Stimulated activated effector memory CD8-positive, alpha-beta T cell treated with anti-CD3 and anti-CD28 coated beads, Interleukin-12 subunit alpha, Interleukin-12 subunit beta, amount 100 ng/mL, for 72 hours (primary cell): ENCODE data around the gene EIF3C.
"Not testable (repeated sequence)": the region's sequence is repeated elsewhere in the genome, so short reads cannot be mapped to it uniquely, and the experiment has no call there.

Source experiments
- ATAC-seq: fragments of 150-1000 bp; cut with Tn5 transposase; 2 replicates; pipeline ENCODE4 v1.10.0; 2021
- DNase-seq, 2 donors: peaks; one replicate each; pipeline ENCODE4 v3.0.0; 2021 to 2022; ENCODE audit warnings: low spot score in 2 of 2
- H3K27ac Mint-ChIP-seq: one replicate; pipeline ENCODE4 v1.8.0; 2022; ENCODE audit warnings: mild to moderate bottlenecking, mixed read lengths
- H3K36me3 Mint-ChIP-seq: one replicate; pipeline ENCODE4 v1.8.0; 2022; ENCODE audit warnings: mild to moderate bottlenecking, mixed read lengths
- H3K4me1 Mint-ChIP-seq: one replicate; pipeline ENCODE4 v1.8.0; 2022; ENCODE audit warnings: mixed read lengths
- H3K4me3 Mint-ChIP-seq: one replicate; pipeline ENCODE4 v1.8.0; 2022; ENCODE audit warnings: mild to moderate bottlenecking, mixed read lengths
- H3K9me3 Mint-ChIP-seq: one replicate; pipeline ENCODE4 v1.8.0; 2022; ENCODE audit warnings: mixed read lengths

Gene EIF3C

DNA sequence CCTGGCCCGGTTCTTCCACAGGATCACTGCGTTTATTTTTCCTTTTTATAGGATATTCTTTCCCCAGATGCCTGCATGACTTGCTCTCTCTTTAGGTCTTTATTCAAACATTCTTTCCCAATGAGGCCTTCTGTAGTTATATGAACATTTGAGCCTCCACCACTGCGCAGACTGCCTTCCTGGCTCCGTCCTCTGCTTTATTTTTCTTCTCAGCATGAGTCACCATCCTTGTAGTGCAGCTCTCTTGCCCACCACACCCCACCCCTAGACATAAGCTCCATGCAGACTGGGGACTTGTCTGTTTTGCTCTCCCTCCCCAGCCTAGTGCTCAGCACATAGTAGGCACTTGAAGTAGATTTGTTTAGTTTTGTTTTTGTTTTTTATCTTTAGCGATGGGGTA is 20.0 kb downstream of the EIF3C start:
- not testable (repeated sequence) for ATAC-seq, H3K36me3 Mint-ChIP-seq

GRCh38 chr16:28732455-28733124 is 21.3 kb downstream of the EIF3C start:
- not testable (repeated sequence) for H3K27ac Mint-ChIP-seq, H3K9me3 Mint-ChIP-seq, H3K36me3 Mint-ChIP-seq, H3K4me1 Mint-ChIP-seq, ATAC-seq, DNase-seq, H3K4me3 Mint-ChIP-seq

More for the DNA sequence above, 20.0 kb downstream of the EIF3C start:
- not testable (repeated sequence) for H3K4me1 Mint-ChIP-seq, H3K9me3 Mint-ChIP-seq, H3K27ac Mint-ChIP-seq, H3K4me3 Mint-ChIP-seq, DNase-seq

- not testable (repeated sequence) for H3K4me3 Mint-ChIP-seq, H3K9me3 Mint-ChIP-seq, DNase-seq, H3K27ac Mint-ChIP-seq, H3K4me1 Mint-ChIP-seq, H3K36me3 Mint-ChIP-seq
- ATAC-seq = peak; percentile 57
Measured at GRCh38 chr16:28739787-28740186, 28.5 kb downstream of the EIF3C start.

- H3K36me3 Mint-ChIP-seq, H3K4me1 Mint-ChIP-seq: not testable (repeated sequence)
Measured at GRCh38 chr16:28740631-28741030, 29.4 kb downstream of the EIF3C start.

DNA sequence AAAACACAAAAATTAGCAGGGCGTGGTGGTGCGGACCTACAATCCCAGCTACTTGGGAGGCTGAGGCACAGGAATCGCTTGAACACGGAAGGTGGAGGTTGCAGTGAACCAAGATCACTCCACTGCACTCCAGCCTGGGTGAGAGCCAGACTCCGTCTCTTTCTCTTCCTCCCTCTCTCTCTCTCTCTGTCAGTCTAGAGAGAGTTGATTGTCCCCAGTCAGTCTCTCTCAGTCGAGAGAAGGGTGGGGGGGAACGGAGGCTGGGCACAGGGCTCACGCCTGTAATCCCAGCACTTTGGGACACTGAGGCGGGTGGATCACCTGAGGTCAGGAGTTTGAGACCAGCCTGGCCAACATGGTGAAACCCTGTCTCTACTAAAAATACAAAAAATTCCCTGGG is 30.0 kb downstream of the EIF3C start:
- not testable (repeated sequence) for H3K9me3 Mint-ChIP-seq, H3K27ac Mint-ChIP-seq, DNase-seq

More at GRCh38 chr16:28740631-28741030, 29.4 kb downstream of the EIF3C start:
- ATAC-seq, H3K4me3 Mint-ChIP-seq, H3K27ac Mint-ChIP-seq, H3K9me3 Mint-ChIP-seq, DNase-seq: not testable (repeated sequence)

GRCh38 chr16:28746618-28747350 is 35.5 kb downstream of the EIF3C start:
- H3K27ac Mint-ChIP-seq, H3K4me3 Mint-ChIP-seq, ATAC-seq, H3K36me3 Mint-ChIP-seq, H3K9me3 Mint-ChIP-seq, H3K4me1 Mint-ChIP-seq, DNase-seq: not testable (repeated sequence)

More for the DNA sequence above, 30.0 kb downstream of the EIF3C start:
- H3K4me3 Mint-ChIP-seq, H3K36me3 Mint-ChIP-seq, ATAC-seq, H3K4me1 Mint-ChIP-seq: not testable (repeated sequence)

DNA sequence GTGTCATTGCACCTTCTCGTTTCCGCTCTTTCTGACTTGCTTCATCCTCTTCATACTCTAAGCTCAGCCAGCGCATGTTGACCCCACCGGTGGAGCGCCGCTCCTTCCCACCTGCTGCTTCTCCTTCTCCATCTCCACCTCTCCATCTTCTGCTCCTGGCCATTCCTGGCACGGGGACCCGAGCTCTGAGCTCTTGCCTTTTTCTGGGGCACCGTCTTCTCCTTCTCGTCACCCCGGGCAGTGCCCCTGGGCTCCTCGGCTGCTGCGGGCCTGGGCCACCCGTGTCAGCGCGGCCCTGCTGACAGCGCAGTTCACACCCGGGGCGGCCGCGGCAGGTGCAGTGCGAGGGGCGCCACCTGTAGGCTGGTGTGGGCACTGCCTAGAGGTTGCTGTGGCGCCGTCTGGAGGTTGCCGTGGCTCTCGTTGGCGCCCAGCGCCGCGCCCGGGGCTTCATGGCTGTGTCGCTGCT is 38.8 kb downstream of the EIF3C start:
- not testable (repeated sequence) for H3K4me1 Mint-ChIP-seq, H3K36me3 Mint-ChIP-seq, H3K27ac Mint-ChIP-seq, H3K9me3 Mint-ChIP-seq
- ATAC-seq = peak; percentile 99
- peak; percentile 16 to 58 for DNase-seq
- H3K4me3 Mint-ChIP-seq = peak overlapping the region; percentile 30

DNA sequence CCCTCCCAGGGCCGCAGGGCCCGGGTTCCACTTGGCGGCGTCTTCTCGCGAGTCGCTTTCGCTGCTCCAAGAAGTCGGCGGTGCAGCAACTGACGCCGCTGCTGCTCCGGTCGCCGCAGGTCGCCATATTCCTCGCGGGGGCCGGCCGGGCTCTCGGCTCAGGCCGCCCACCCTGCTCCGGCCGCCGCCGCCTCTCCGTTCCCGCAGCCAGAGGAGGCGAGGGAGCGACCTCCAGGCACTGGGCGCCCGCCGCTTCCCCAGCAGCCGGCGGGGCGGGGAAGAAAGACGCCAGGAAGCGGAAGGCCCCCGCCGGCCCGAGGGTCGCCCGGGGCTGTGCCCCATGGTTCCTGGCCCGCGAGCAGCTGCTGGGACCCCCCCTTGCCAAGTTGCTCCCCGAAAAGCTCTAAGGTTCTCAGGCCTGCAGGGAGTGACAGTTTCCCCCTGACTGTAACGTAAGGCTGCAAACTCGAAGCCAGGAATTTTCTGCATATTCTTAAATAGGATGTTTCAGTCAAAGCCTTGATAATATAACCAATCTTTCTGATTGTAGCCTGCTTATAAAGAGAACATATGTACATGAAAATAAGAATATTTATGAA is 39.3 kb downstream of the EIF3C start:
- H3K36me3 Mint-ChIP-seq, H3K4me1 Mint-ChIP-seq, H3K9me3 Mint-ChIP-seq, H3K27ac Mint-ChIP-seq, DNase-seq: not testable (repeated sequence)
- H3K4me3 Mint-ChIP-seq = peak overlapping the region; percentile 30
- peak; percentile 63 for ATAC-seq

DNA sequence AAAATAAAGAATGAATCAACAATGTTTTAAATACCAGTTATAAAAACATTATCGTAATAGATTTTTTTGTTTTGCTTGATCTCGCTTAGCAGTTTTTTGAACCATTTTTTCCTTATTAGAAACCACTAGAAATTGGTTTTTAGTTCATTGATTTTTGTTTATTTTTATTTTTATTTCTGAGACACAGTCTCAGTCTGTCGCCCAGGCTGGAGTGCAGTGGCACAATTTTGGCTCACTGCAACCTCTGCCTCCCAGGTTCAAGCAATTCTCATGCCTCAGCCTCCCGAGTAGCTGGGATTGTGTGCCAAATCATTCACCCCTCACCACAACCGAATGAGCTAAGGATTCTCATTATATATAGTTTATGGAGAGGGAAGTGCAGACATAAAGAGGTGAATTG is 40.2 kb downstream of the EIF3C start, which contains the start of gene NPIPB9:
Gene NPIPB9, plus strand, starts transcription at position 301 of the 400 bp plus-strand sequence.
- not testable (repeated sequence) for DNase-seq, H3K4me1 Mint-ChIP-seq, H3K9me3 Mint-ChIP-seq, H3K4me3 Mint-ChIP-seq, ATAC-seq, H3K36me3 Mint-ChIP-seq, H3K27ac Mint-ChIP-seq

GRCh38 chr16:28781697-28782096 is 70.4 kb downstream of the EIF3C start:
- not testable (repeated sequence) for H3K9me3 Mint-ChIP-seq, DNase-seq, H3K36me3 Mint-ChIP-seq, H3K27ac Mint-ChIP-seq, H3K4me3 Mint-ChIP-seq, H3K4me1 Mint-ChIP-seq
- peak; percentile 44 for ATAC-seq

DNA sequence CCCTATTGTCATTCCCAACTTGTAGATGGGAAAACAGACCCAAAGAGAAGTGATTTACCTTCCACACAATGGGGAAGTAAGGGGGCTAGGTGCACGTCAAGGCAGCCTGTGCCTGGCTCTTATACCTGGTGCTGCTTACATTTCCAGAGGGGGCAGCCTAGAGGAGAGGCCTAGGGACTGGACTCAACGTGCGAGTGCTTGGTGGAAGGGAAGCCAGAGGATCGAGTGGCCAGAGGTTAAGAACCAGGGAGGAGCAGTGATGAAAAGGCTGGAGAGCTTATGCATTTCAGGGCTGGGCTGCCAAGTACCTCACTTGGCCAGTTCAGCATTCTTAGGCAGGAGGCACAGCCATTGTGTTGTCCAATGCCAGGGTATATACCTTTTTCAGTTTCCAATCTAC is 71.1 kb downstream of the EIF3C start:
- DNase-seq, ATAC-seq, H3K9me3 Mint-ChIP-seq, H3K36me3 Mint-ChIP-seq, H3K4me1 Mint-ChIP-seq, H3K4me3 Mint-ChIP-seq, H3K27ac Mint-ChIP-seq: not testable (repeated sequence)
